NB4 (cell line): Measurements from ENCODE around the gene ADGRL3.

ENCODE experiments used
- DNase-seq: peaks from one replicate; pipeline ENCODE4 v3.0.0; 2010; ENCODE audit warnings: low read depth
- H3K4me3 ChIP-seq: one replicate; pipeline ENCODE4 v1.5.1; 2011; ENCODE audit warnings: mild to moderate bottlenecking, low read depth, low read length, moderate library complexity
- CTCF ChIP-seq: IDR thresholded peaks from one replicate; pipeline ENCODE4 v1.5.1; 2012; ENCODE audit warnings: low read depth, low read length
- MAX ChIP-seq: IDR thresholded peaks from 2 replicates; pipeline ENCODE4 v1.6.1; 2011; ENCODE audit warnings: low read depth, low read length
- MYC ChIP-seq: IDR thresholded peaks from 2 replicates; pipeline ENCODE4 v1.6.1; 2011; ENCODE audit warnings: low read depth, low read length
- POLR2A ChIP-seq: IDR thresholded peaks from 2 replicates; pipeline ENCODE4 v1.6.1; 2011; ENCODE audit warnings: mild to moderate bottlenecking; ENCODE audit not compliant: insufficient read length; ENCODE audit errors: extremely low read depth

The ADGRL3 gene

GRCh38 chr4:61596606-61597340 is 396.6 kb downstream of the ADGRL3 start:
- no peak overlapping the region for H3K4me3 ChIP-seq
- no peak for DNase-seq
- TF ChIP-seq POLR2A (no peak), CTCF (no peak), MYC (no peak)

GRCh38 chr4:61603086-61603485 is 403.0 kb downstream of the ADGRL3 start:
- no peak overlapping the region for H3K4me3 ChIP-seq
- DNase-seq: no peak
- TF ChIP-seq MAX (no peak), POLR2A (no peak), MYC (no peak), CTCF (no peak)

- no peak overlapping the region for H3K4me3 ChIP-seq
- no peak for DNase-seq
- no peak for TF ChIP-seq CTCF
- no peak for TF ChIP-seq MAX
- no peak for TF ChIP-seq POLR2A
- no peak for TF ChIP-seq MYC
Observed at GRCh38 chr4:61604054-61604453, 403.9 kb downstream of the ADGRL3 start.

- no peak for TF ChIP-seq MYC
- no peak for TF ChIP-seq POLR2A
- TF ChIP-seq CTCF: no peak
- TF ChIP-seq MAX: no peak
- no peak for DNase-seq
- H3K4me3 ChIP-seq: no peak overlapping the region
Observed at GRCh38 chr4:61605984-61606383, 405.9 kb downstream of the ADGRL3 start.

GRCh38 chr4:61614231-61614630 is 414.1 kb downstream of the ADGRL3 start:
- no peak for TF ChIP-seq MYC
- no peak for TF ChIP-seq POLR2A
- no peak for TF ChIP-seq CTCF
- no peak for TF ChIP-seq MAX
- no peak overlapping the region for H3K4me3 ChIP-seq
- no peak for DNase-seq
